ENCODE data around the gene IL4R.

DNA sequence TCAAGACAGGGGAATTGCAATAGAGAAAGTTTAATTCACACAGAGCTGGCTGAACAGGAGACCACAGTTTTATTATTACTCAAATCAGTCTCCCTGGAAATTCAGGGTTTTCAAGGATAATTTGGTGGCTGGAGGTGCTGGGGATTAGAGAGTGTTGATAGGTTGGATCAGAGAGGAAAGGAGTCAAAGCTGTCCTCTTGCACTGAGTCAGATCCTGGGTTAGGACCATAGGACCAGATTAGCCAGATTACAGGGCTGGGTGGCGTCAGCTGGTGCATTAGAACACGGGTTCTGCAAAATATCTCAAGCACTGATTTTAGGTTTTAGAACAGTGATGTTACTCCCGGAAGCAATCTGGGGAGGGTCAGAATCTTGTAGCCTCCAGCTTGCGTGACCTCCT is 43.4 kb upstream of the IL4R start:
- TF ChIP-seq, protein P1, sequence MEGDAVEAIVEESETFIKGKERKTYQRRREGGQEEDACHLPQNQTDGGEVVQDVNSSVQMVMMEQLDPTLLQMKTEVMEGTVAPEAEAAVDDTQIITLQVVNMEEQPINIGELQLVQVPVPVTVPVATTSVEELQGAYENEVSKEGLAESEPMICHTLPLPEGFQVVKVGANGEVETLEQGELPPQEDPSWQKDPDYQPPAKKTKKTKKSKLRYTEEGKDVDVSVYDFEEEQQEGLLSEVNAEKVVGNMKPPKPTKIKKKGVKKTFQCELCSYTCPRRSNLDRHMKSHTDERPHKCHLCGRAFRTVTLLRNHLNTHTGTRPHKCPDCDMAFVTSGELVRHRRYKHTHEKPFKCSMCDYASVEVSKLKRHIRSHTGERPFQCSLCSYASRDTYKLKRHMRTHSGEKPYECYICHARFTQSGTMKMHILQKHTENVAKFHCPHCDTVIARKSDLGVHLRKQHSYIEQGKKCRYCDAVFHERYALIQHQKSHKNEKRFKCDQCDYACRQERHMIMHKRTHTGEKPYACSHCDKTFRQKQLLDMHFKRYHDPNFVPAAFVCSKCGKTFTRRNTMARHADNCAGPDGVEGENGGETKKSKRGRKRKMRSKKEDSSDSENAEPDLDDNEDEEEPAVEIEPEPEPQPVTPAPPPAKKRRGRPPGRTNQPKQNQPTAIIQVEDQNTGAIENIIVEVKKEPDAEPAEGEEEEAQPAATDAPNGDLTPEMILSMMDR (IDR thresholded peaks at IDR 0.05) = no peak
- no peak for TF ChIP-seq SIN3A (IDR thresholded peaks at IDR 0.05; ENCODE audit: borderline replicate concordance, insufficient read depth, low read depth, low read length)

Measured in Panc1 (cell line).